ENCODE measurements around the gene ATP2C2.
A peak's percentile ranks its signal among the peaks of the same experiment; 100 is the strongest.

The ATP2C2 gene

DNA sequence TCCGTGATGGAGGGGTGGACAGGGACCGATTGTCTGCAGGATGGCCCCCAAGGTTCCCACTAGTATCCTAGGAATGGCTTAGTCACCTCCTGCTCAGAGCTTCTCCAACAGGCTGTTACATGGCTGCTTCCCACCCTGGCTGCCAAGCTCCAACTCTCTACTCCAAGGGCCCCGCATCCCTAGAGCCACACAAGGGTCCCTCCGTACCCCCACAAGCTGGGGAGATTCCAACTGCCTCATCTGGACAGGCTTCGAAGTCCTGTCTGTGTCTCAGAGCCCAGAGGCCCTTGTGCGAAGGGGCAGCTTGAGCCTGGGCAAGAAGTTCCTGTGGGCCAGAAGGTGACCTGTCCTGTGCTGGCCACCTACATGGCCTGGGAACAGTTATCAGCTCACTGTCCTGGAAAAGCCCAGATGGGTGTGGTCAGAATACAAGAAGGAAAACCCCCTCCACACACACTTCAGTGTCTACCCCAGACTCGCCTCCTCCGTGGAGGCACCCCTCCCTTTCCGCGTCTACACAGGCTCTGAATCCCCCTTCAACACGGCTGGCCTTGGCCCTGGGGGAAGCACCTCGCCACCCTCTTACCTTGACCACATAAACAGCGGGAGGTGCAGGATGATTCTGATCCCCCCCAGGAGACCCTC lies 135.5 kb downstream of the ATP2C2 start:
- Histone ChIP-seq H3K79me1 (replicated peaks; ENCODE audit: low read length, poor library complexity, severe bottlenecking) (peaks cover 28% of the 10 kb centered on the region), H2BK12ac (ENCODE audit: low read length in 2 of 2) (no peak overlapping the region)
- whole genome bisulfite sequencing = 42% methylated on average over 13 of the region's 13 CpGs

DNA sequence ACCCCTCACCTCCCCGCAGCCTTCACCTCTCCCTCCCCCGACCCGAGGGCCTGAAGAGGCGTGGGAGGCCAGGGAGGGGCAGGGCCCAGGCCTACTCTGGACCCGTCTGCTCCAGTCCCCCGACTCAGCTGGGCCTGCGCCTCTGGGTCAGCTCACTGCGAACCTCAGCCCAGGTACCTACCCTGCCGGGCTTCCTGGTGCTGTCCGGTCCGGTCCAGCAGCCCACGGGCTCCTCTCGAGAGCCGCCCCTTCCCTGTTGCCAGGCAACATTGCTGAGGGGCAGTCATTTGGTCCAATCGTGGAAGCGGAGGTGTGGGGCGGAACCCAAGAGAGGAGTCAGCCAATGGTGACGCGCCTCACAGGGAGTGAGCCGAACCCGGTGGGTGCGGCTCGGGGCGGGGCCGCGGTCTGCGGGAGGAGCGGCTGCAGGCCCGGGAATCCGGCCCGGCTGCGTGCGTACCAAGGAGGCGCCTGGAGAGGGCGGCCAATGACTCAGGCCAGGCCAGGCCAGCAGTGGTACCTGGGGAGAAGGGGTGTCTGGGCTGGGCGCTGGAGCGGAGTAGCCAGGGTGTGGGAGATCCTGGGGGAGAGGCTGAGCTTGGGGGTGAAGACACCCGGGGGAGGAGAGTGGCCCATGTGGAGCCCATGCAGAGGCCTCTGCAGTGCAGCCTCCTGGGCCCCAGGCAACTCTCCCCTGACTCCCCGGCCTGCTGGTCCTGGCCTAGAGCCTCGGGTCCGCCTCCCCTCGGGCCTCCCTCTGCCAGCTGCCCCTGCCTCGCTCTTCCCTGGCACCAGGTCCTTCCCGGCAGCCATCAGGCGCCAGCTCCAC lies 136.3 kb downstream of the ATP2C2 start, which contains the start of gene MEAK7:
Gene MEAK7 (minus strand): TSS at position 240 of the 829 bp plus-strand sequence. CDS start 6,573 bp downstream, outside the sequence.
- peak within 1 kb of the TSS; percentile 71 for H3K4me2 ChIP-seq (ENCODE audit: low read length, poor library complexity, severe bottlenecking)
- H4K8ac ChIP-seq (ENCODE audit: low read length) = peak within 1 kb of the TSS; percentile 90
- H2BK5ac ChIP-seq (ENCODE audit: low read depth, low read length, poor library complexity, severe bottlenecking) = peak within 1 kb of the TSS; percentile 87
- peak within 1 kb of the TSS; percentile 55 for H2AFZ ChIP-seq (ENCODE audit: low read depth, low read length)
- peaks cover 36% of the 10 kb centered on the region for H3K4me1 ChIP-seq (ENCODE audit: control insufficient read depth, insufficient read depth, low read depth, low read length)
- H3K36me3 ChIP-seq (ENCODE audit: control insufficient read depth in 1 of 2, insufficient read depth in 2 of 2, low read depth in 1 of 2, low read length in 2 of 2) = peaks cover 18 to 23% of the 10 kb centered on the region in 2 experiments
- H3K18ac ChIP-seq (ENCODE audit: low read depth in 1 of 2, low read length in 2 of 2) = peak within 1 kb of the TSS; percentile 81 to 93
- H4K91ac ChIP-seq (ENCODE audit: low read length) = peak within 1 kb of the TSS; percentile 90
- peak within 1 kb of the TSS; percentile 69 for H2BK120ac ChIP-seq (ENCODE audit: low read depth, low read length)
- H2BK12ac ChIP-seq (ENCODE audit: low read length in 2 of 2) = peak within 1 kb of the TSS; percentile 6 to 95
- no peaks in the 10 kb centered on the region for H3K27me3 ChIP-seq (ENCODE audit: control insufficient read depth in 1 of 2, insufficient read depth in 1 of 2, low read length in 2 of 2)
- H3K4ac ChIP-seq (ENCODE audit: low read depth in 1 of 2, low read length in 2 of 2) = peak within 1 kb of the TSS; percentile 27 to 80
- peak; percentile 99 for DNase-seq
- peak within 1 kb of the TSS in 1 of 2 experiments; percentile 93 for H3K14ac ChIP-seq (ENCODE audit: low read length in 2 of 2)
- H3K9me3 ChIP-seq (ENCODE audit: control insufficient read depth, low read length) = no peaks in the 10 kb centered on the region
- peak within 1 kb of the TSS; percentile 14 for H2AK5ac ChIP-seq (ENCODE audit: low read length, severe bottlenecking)
- peaks cover 22% of the 10 kb centered on the region for H3K79me1 ChIP-seq (replicated peaks; ENCODE audit: low read length, poor library complexity, severe bottlenecking)
- 8% methylated on average over 42 of the region's 45 CpGs for WGBS
- peak within 1 kb of the TSS; percentile 91 to 93 for H3K4me3 ChIP-seq (ENCODE audit: insufficient read depth in 1 of 2, low read depth in 1 of 2, low read length in 2 of 2)
- peak within 1 kb of the TSS; percentile 90 for H3K9ac ChIP-seq (ENCODE audit: low read length)
- peak within 1 kb of the TSS; percentile 52 for H3K27ac ChIP-seq (ENCODE audit: low read length, poor library complexity, severe bottlenecking)
- H2BK15ac ChIP-seq (ENCODE audit: low read depth, poor library complexity, severe bottlenecking) = peak within 1 kb of the TSS; percentile 93
- H3K23ac ChIP-seq (ENCODE audit: low read length in 2 of 2) = peak within 1 kb of the TSS in 1 of 2 experiments; percentile 45

More for the DNA sequence above, 135.5 kb downstream of the ATP2C2 start:
- Histone ChIP-seq H3K18ac (ENCODE audit: low read depth in 1 of 2, low read length in 2 of 2) (peak overlapping the region; percentile 80 to 93), H3K4me2 (ENCODE audit: low read length, poor library complexity, severe bottlenecking) (peak overlapping the region; percentile 63), H2AK5ac (ENCODE audit: low read length, severe bottlenecking) (no peak overlapping the region), H2BK120ac (ENCODE audit: low read depth, low read length) (peak overlapping the region; percentile 69), H3K23ac (ENCODE audit: low read length in 2 of 2) (peak overlapping the region in 1 of 2 experiments; percentile 45), H4K91ac (ENCODE audit: low read length) (peak overlapping the region; percentile 9), H3K9ac (ENCODE audit: low read length) (peak overlapping the region; percentile 90), H4K8ac (ENCODE audit: low read length) (peak overlapping the region; percentile 90), H2BK15ac (ENCODE audit: low read depth, poor library complexity, severe bottlenecking) (peak overlapping the region; percentile 55), H3K27me3 (ENCODE audit: control insufficient read depth in 1 of 2, insufficient read depth in 1 of 2, low read length in 2 of 2) (no peaks in the 10 kb centered on the region), H3K14ac (ENCODE audit: low read length in 2 of 2) (peak overlapping the region in 1 of 2 experiments; percentile 8), H3K27ac (ENCODE audit: low read length, poor library complexity, severe bottlenecking) (no peak overlapping the region), H3K4me3 (ENCODE audit: insufficient read depth in 1 of 2, low read depth in 1 of 2, low read length in 2 of 2) (peak overlapping the region; percentile 91 to 93), H3K36me3 (ENCODE audit: control insufficient read depth in 1 of 2, insufficient read depth in 2 of 2, low read depth in 1 of 2, low read length in 2 of 2) (peaks cover 18 to 31% of the 10 kb centered on the region in 2 experiments), H3K4ac (ENCODE audit: low read depth in 1 of 2, low read length in 2 of 2) (peak overlapping the region in 1 of 2 experiments; percentile 2), H2AFZ (ENCODE audit: low read depth, low read length) (peak overlapping the region; percentile 55), H3K9me3 (ENCODE audit: control insufficient read depth, low read length) (no peaks in the 10 kb centered on the region), H2BK5ac (ENCODE audit: low read depth, low read length, poor library complexity, severe bottlenecking) (no peak overlapping the region), H3K4me1 (ENCODE audit: control insufficient read depth, insufficient read depth, low read depth, low read length) (peaks cover 36% of the 10 kb centered on the region)
- peak; percentile 51 for DNase-seq

DNA sequence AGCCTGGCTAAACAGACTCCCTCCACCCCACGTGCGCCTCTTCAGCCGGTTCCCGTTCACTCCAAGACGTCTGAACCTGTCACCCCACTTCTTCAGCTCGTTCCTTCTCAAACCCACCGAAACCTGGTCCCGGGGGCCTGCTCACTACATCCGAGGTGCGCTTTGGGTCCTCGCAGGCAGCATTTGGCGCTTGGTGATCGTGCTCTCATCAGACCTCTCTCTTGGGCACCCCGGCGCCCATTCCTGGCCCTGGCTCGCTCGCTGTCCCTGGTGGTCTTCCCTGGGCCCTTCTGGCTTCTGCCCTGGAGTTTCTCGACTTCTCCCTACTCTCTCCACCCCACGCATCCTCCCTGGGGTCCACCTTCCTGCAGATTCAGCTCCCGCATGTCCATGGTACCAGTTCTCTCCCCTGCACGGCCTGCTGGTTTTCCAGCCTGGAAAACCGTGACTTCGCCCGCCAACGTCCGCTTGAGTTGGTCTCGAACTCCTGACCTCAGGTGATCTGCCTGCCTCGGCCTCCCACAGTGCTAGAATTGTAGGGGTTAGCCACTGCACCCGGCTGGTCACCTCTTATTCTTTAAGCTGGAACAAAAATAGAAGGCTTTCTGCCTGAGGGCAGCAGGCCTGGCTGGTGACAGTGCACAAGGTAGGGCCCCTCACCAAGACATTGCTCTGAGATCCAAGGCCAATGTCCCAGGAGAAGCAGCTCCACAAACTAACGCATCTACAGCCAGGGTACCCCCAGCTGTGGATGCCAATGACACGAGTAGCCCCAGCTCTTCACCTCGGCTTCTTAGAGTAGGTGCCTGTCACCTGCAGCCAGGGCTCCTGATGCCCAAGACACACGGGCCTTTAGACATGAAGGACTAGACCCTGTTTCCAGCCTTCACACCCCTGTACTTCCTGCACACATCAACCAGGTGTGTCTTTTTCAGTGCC lies 137.2 kb downstream of the ATP2C2 start:
- 93% methylated on average over 33 of the region's 33 CpGs for WGBS
- H3K4me3 ChIP-seq (ENCODE audit: insufficient read depth in 1 of 2, low read depth in 1 of 2, low read length in 2 of 2) = peak overlapping the region in 1 of 2 experiments; percentile 93

More for the DNA sequence above, 137.2 kb downstream of the ATP2C2 start:
- no peak for DNase-seq
- peak overlapping the region; percentile 14 for H2AK5ac ChIP-seq (ENCODE audit: low read length, severe bottlenecking)
- peak overlapping the region; percentile 71 for H3K4me2 ChIP-seq (ENCODE audit: low read length, poor library complexity, severe bottlenecking)
- no peak overlapping the region for H2AFZ ChIP-seq (ENCODE audit: low read depth, low read length)
- H2BK5ac ChIP-seq (ENCODE audit: low read depth, low read length, poor library complexity, severe bottlenecking) = no peak overlapping the region
- peak overlapping the region; percentile 81 to 91 for H3K18ac ChIP-seq (ENCODE audit: low read depth in 1 of 2, low read length in 2 of 2)
- peak overlapping the region; percentile 83 for H2BK15ac ChIP-seq (ENCODE audit: low read depth, poor library complexity, severe bottlenecking)
- H4K91ac ChIP-seq (ENCODE audit: low read length) = peak overlapping the region; percentile 90
- peaks cover 14 to 15% of the 10 kb centered on the region in 2 experiments for H3K36me3 ChIP-seq (ENCODE audit: control insufficient read depth in 1 of 2, insufficient read depth in 2 of 2, low read depth in 1 of 2, low read length in 2 of 2)
- peak overlapping the region; percentile 6 to 95 for H2BK12ac ChIP-seq (ENCODE audit: low read length in 2 of 2)
- H3K79me1 ChIP-seq (replicated peaks; ENCODE audit: low read length, poor library complexity, severe bottlenecking) = peaks cover 16% of the 10 kb centered on the region
- H3K23ac ChIP-seq (ENCODE audit: low read length in 2 of 2) = no peak overlapping the region
- H3K27me3 ChIP-seq (ENCODE audit: control insufficient read depth in 1 of 2, insufficient read depth in 1 of 2, low read length in 2 of 2) = no peaks in the 10 kb centered on the region
- no peak overlapping the region for H2BK120ac ChIP-seq (ENCODE audit: low read depth, low read length)
- peaks cover 36% of the 10 kb centered on the region for H3K4me1 ChIP-seq (ENCODE audit: control insufficient read depth, insufficient read depth, low read depth, low read length)
- peak overlapping the region; percentile 52 for H3K27ac ChIP-seq (ENCODE audit: low read length, poor library complexity, severe bottlenecking)
- H3K9ac ChIP-seq (ENCODE audit: low read length) = peak overlapping the region; percentile 90
- H3K4ac ChIP-seq (ENCODE audit: low read depth in 1 of 2, low read length in 2 of 2) = peak overlapping the region; percentile 27 to 80
- H3K14ac ChIP-seq (ENCODE audit: low read length in 2 of 2) = peak overlapping the region in 1 of 2 experiments; percentile 53
- no peaks in the 10 kb centered on the region for H3K9me3 ChIP-seq (ENCODE audit: control insufficient read depth, low read length)
- peak overlapping the region; percentile 88 for H4K8ac ChIP-seq (ENCODE audit: low read length)
